ENCODE measurements around the gene ATG9A.

Gene ATG9A

GRCh38 chr2:219252084-219252483 lies 22.6 kb upstream of the ATG9A start:
- DNase-seq: no peak

GRCh38 chr2:219251656-219252055 lies 22.2 kb upstream of the ATG9A start:
- no peak for DNase-seq

- DNase-seq: no peak
Observed at GRCh38 chr2:219250049-219250781, 20.8 kb upstream of the ATG9A start.

- DNase-seq: no peak
Observed at GRCh38 chr2:219249203-219249980, 20.0 kb upstream of the ATG9A start.

GRCh38 chr2:219248845-219249202 lies 19.4 kb upstream of the ATG9A start:
- DNase-seq: no peak

GRCh38 chr2:219247678-219248642 lies 18.5 kb upstream of the ATG9A start:
- peak; percentile 38 for DNase-seq

GRCh38 chr2:219246559-219246958 lies 17.1 kb upstream of the ATG9A start:
- no peak for DNase-seq

GRCh38 chr2:219245899-219246230 lies 16.4 kb upstream of the ATG9A start:
- DNase-seq: no peak

GRCh38 chr2:219245148-219245898 lies 15.9 kb upstream of the ATG9A start, which contains the start of the genes GLB1L and STK16:
GLB1L (minus strand) TSS chr2:219245444; CDS start chr2:219243573, 1,871 bp downstream.
STK16 (plus strand) TSS chr2:219245479; CDS start chr2:219246000, 521 bp downstream.
- DNase-seq: peak; percentile 94

- DNase-seq: no peak
Observed at GRCh38 chr2:219244789-219245147, 15.3 kb upstream of the ATG9A start.

GRCh38 chr2:219243291-219243761 lies 13.9 kb upstream of the ATG9A start:
- no peak for DNase-seq

- no peak for DNase-seq
Observed at GRCh38 chr2:219234331-219234730, 4.9 kb upstream of the ATG9A start.

GRCh38 chr2:219230059-219230540 lies 664 bp upstream of the ATG9A start:
- DNase-seq: peak; percentile 62

- no peak for DNase-seq
Observed at GRCh38 chr2:219228911-219229304, 528 bp downstream of the ATG9A start.

- DNase-seq: no peak
Observed at GRCh38 chr2:219228041-219228910, 1.2 kb downstream of the ATG9A start.

GRCh38 chr2:219225350-219225749 lies 4.1 kb downstream of the ATG9A start:
- DNase-seq: no peak

GRCh38 chr2:219223831-219224610 lies 5.4 kb downstream of the ATG9A start:
- DNase-seq: no peak

GRCh38 chr2:219221957-219222518 lies 7.4 kb downstream of the ATG9A start:
- no peak for DNase-seq

- DNase-seq: no peak
Observed at GRCh38 chr2:219220652-219221402, 8.6 kb downstream of the ATG9A start.
